ENCODE data around the gene RXFP1. TPM values are rescaled to one million over a fixed set of nuclear protein-coding genes. Genes with fewer than 3 reads are reported as not detected.

RXFP1 gene
- total RNA-seq, 1 experiment from 2014 or later: not detected

GRCh38 chr4:158604369-158604768 is 82.7 kb downstream of the RXFP1 start:
- CTCF ChIA-PET: no interaction called here
- intact Hi-C loops (cut with micrococcal nuclease; ENCODE audit: unreplicated experiment): no loop called here
- POLR2A ChIA-PET (ENCODE audit: low non-redundant PET): no interaction called here
- H3K4me1 ChIP-seq (ENCODE audit: insufficient read depth, low read length, poor library complexity, severe bottlenecking): no peaks in the 10 kb centered on the region
- no peak overlapping the region for H3K27ac ChIP-seq (ENCODE audit: low read depth, low read length, poor library complexity, severe bottlenecking)
- DNase-seq (ENCODE audit: low spot score): no peak
- no peaks in the 10 kb centered on the region for H3K36me3 ChIP-seq (ENCODE audit: insufficient read depth, low read length, poor library complexity, severe bottlenecking)
- TF ChIP-seq EZH2 (IDR thresholded peaks at IDR 0.05; ENCODE audit: borderline replicate concordance, low read depth, low read length, poor library complexity, severe bottlenecking) (no peak), CTCF (conservative IDR thresholded peaks at IDR 0.05; ENCODE audit: low read depth, low read length) (no peak)
- H3K9me3 ChIP-seq (ENCODE audit: low read depth, low read length, poor library complexity, severe bottlenecking): no peaks in the 10 kb centered on the region
- BruUV-seq (replicated peaks): no TSS peak
- H3K4me3 ChIP-seq (ENCODE audit: low read depth, low read length, poor library complexity, severe bottlenecking): no peak overlapping the region
- H3K27me3 ChIP-seq (replicated peaks; ENCODE audit: insufficient read depth, low read depth, low read length, poor library complexity): no peaks in the 10 kb centered on the region

DNA sequence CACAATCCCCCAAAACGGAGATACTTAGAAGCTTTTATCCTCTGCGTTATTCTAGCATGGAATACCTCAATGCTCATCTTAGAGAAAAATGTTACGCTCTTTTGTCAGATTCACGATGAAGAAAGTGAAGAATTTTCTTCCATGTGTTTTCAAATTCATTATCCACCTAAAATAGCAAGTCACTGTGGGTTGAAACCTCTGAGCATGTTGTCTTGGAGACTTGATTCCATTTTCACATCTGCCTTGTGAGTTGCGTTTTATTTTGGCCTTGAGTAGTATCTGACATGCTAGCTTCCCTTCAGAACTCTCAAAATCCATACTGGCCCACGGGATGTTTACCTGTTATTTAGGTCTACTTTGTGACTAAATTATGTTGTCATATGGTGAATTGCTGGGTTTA is 83.7 kb downstream of the RXFP1 start:
- ChIA-PET CTCF (no interaction called here), POLR2A (ENCODE audit: low non-redundant PET) (no interaction called here)
- Histone ChIP-seq H3K4me1 (ENCODE audit: insufficient read depth, low read length, poor library complexity, severe bottlenecking) (no peaks in the 10 kb centered on the region), H3K4me3 (ENCODE audit: low read depth, low read length, poor library complexity, severe bottlenecking) (no peak overlapping the region), H3K27me3 (replicated peaks; ENCODE audit: insufficient read depth, low read depth, low read length, poor library complexity) (no peaks in the 10 kb centered on the region), H3K27ac (ENCODE audit: low read depth, low read length, poor library complexity, severe bottlenecking) (no peak overlapping the region), H3K36me3 (ENCODE audit: insufficient read depth, low read length, poor library complexity, severe bottlenecking) (no peaks in the 10 kb centered on the region), H3K9me3 (ENCODE audit: low read depth, low read length, poor library complexity, severe bottlenecking) (no peaks in the 10 kb centered on the region)
- no peak for DNase-seq (ENCODE audit: low spot score)
- intact Hi-C loops (cut with micrococcal nuclease; ENCODE audit: unreplicated experiment): no loop called here
- TF ChIP-seq EZH2 (IDR thresholded peaks at IDR 0.05; ENCODE audit: borderline replicate concordance, low read depth, low read length, poor library complexity, severe bottlenecking) (no peak), CTCF (conservative IDR thresholded peaks at IDR 0.05; ENCODE audit: low read depth, low read length) (no peak)
- no TSS peak for BruUV-seq (replicated peaks)

DNA sequence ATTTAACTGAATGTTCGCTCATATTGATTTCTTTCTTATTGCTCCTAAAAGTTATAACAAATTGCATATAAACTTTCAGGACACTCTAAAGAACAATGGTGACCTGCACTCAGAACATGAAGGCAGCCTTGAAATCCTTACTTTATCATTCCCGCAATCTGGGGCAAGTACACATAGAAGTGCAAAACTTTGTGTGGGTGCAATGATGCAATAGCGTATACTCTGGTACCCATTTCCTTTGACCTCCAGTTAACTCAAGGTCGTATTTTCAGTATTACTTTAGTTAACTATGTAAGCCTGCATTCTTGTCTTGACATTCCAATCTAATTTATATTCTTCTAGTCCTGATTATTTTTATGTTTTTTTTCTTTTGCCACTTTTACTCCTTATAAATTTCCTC is 85.3 kb downstream of the RXFP1 start:
- DNase-seq (ENCODE audit: low spot score): no peak
- BruUV-seq (replicated peaks): no TSS peak
- TF ChIP-seq EZH2 (IDR thresholded peaks at IDR 0.05; ENCODE audit: borderline replicate concordance, low read depth, low read length, poor library complexity, severe bottlenecking) (no peak), CTCF (conservative IDR thresholded peaks at IDR 0.05; ENCODE audit: low read depth, low read length) (no peak)
- Histone ChIP-seq H3K4me1 (ENCODE audit: insufficient read depth, low read length, poor library complexity, severe bottlenecking) (no peaks in the 10 kb centered on the region), H3K36me3 (ENCODE audit: insufficient read depth, low read length, poor library complexity, severe bottlenecking) (no peaks in the 10 kb centered on the region), H3K27me3 (replicated peaks; ENCODE audit: insufficient read depth, low read depth, low read length, poor library complexity) (no peaks in the 10 kb centered on the region), H3K9me3 (ENCODE audit: low read depth, low read length, poor library complexity, severe bottlenecking) (no peaks in the 10 kb centered on the region), H3K4me3 (ENCODE audit: low read depth, low read length, poor library complexity, severe bottlenecking) (no peak overlapping the region), H3K27ac (ENCODE audit: low read depth, low read length, poor library complexity, severe bottlenecking) (no peak overlapping the region)
- ChIA-PET CTCF (no interaction called here), POLR2A (ENCODE audit: low non-redundant PET) (no interaction called here)
- intact Hi-C loops (cut with micrococcal nuclease; ENCODE audit: unreplicated experiment): no loop called here
